SK-N-MC (cell line): ENCODE data around the gene ANXA1.
"Not testable (repeated sequence)": the region's sequence is repeated elsewhere in the genome, so short reads cannot be mapped to it uniquely, and the experiment has no call there.

Source experiments
- EZH2 ChIP-seq: fragments of 200-600 bp; sonication (generic); IDR thresholded peaks from one replicate; pipeline ENCODE4 v1.6.1; 2017; ENCODE audit warnings: antibody characterized with exemption
- FOXP2 ChIP-seq: optimal IDR thresholded peaks from 2 replicates; pipeline ENCODE3; 2011; ENCODE audit warnings: mild to moderate bottlenecking, moderate library complexity; ENCODE audit not compliant: insufficient read depth; ENCODE audit errors: extremely low read length, control extremely low read depth
- POLR2AphosphoS5 ChIP-seq: IDR thresholded peaks from 2 replicates; pipeline ENCODE4 v1.6.1; 2012; ENCODE audit warnings: mild to moderate bottlenecking, low read depth, low read length, borderline replicate concordance

DNA sequence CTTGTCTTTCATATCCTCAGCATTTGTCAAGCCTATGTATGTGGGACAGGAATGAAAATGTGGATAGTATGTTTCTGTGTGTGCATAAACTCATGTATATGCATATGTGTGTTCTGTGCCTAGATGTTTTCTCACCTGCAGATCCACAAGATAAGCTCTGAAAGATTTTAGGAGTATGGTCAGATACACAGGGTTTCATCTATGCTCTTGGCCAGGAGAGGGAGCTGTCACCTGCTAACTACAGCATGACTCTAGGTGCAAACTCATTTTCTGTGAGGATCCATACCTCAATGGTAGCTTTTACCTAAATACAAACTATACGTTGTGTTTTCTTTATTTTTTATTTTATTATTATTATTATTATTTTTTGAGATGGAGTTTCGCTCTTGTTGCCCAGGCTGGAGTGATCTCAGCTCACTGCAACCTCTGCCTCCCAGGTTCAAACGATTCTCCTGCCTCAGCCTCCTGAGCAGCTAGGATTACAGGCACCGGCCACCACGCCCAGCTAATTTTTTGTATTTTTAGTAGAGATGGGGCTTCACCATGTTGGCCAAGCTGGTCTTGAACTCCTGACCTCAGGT lies 44.1 kb upstream of the ANXA1 start:
- TF ChIP-seq EZH2, POLR2AphosphoS5, FOXP2: not testable (repeated sequence)
